Thyroid gland (tissue), 4 donors: ENCODE data around the gene SYNJ1.

Experiments
- CTCF ChIP-seq, 6 experiments: fragments of 200-600 bp in 3 of 6; fragments of 450-650 bp in 3 of 6; sonication (generic) in 3 of 6; IDR thresholded peaks; one replicate each; pipeline ENCODE4 v1.5.1; 2016 to 2019; ENCODE audit warnings: antibody characterized with exemption in 6 of 6, mild to moderate bottlenecking in 2 of 6, inconsistent platforms in 1 of 6, moderate library complexity in 1 of 6
- POLR2A ChIP-seq, 2 donors: fragments of 450-650 bp; IDR thresholded peaks; one replicate each; pipeline ENCODE4 v1.6.1; 2017; ENCODE audit warnings: antibody characterized with exemption in 2 of 2, mild to moderate bottlenecking in 2 of 2, moderate library complexity in 1 of 2

DNA sequence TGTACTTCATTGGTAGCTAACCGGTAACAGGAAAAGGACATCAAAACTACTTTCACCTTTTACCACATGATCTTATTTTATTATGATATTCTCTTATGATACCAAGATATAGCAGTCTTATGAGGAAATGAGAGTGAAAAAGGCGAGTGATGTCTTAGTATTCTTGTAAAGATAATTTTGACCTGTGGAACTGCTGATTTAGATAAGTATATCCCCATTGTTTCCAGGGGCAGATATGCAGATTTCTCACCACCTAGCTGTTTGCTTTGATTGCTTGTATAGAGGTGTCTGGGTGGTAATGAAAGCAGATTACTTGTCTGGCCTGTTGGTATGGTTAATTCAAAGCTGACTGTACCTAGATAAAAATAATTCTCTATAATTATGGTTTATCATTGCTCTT lies 53.1 kb downstream of the SYNJ1 start:
- TF ChIP-seq POLR2A (IDR thresholded peaks at IDR 0.05), result no peak
- TF ChIP-seq CTCF (IDR thresholded peaks at IDR 0.05), result no peak
